Measurements from ENCODE around the gene ILF3. TPM values are rescaled to one million over a fixed set of nuclear protein-coding genes. Genes with fewer than 3 reads are reported as not detected.

ILF3 gene
- total RNA-seq, 1 donor from 2014 or later, result 223 TPM

- no peak for DNase-seq (ENCODE audit: extremely low spot score, unreplicated experiment)
- Mint-ChIP-seq H3K9me3 (ENCODE audit: unreplicated experiment) (peaks cover 11% of the 10 kb centered on the region), H3K27ac (ENCODE audit: unreplicated experiment) (peak overlapping the region; percentile 34)
Observed at GRCh38 chr19:10736916-10737551, 82.9 kb downstream of the ILF3 start.

GRCh38 chr19:10737722-10738121 lies 83.6 kb downstream of the ILF3 start:
- Mint-ChIP-seq H3K4me1 (ENCODE audit: unreplicated experiment) (peaks cover 25% of the 10 kb centered on the region), H3K27ac (ENCODE audit: unreplicated experiment) (no peak overlapping the region), H3K4me3 (ENCODE audit: unreplicated experiment) (no peak overlapping the region), H3K36me3 (ENCODE audit: unreplicated experiment) (peaks cover 9% of the 10 kb centered on the region), H3K9me3 (ENCODE audit: unreplicated experiment) (peaks cover 11% of the 10 kb centered on the region), H3K27me3 (ENCODE audit: unreplicated experiment) (no peaks in the 10 kb centered on the region)
- no peak for DNase-seq (ENCODE audit: extremely low spot score, unreplicated experiment)
- TF ChIP-seq CTCF (IDR thresholded peaks at IDR 0.05), result no peak

More at GRCh38 chr19:10736916-10737551, 82.9 kb downstream of the ILF3 start:
- Mint-ChIP-seq H3K36me3 (ENCODE audit: unreplicated experiment) (peaks cover 9% of the 10 kb centered on the region), H3K4me1 (ENCODE audit: unreplicated experiment) (peaks cover 19% of the 10 kb centered on the region), H3K4me3 (ENCODE audit: unreplicated experiment) (no peak overlapping the region), H3K27me3 (ENCODE audit: unreplicated experiment) (no peaks in the 10 kb centered on the region)
- TF ChIP-seq CTCF (IDR thresholded peaks at IDR 0.05), result no peak

DNA sequence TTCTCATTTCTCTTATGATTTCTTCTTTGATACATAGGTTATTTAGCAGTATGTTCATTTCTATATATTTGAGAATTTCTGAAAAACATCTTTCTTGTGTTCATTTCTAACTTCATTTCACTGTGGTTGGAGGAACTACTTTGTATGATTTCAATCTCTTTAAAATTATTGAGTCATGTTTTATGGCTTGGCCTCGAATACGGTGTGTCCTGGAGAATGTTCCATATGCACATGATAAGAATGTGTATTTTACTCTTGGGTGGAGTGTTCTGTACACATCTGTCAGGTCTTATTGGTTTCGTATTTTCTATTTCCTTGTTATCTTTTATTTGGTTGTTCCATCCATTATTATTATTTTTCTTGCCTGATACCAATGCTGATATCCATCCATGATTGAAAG lies 86.7 kb downstream of the ILF3 start:
- H3K36me3 Mint-ChIP-seq (ENCODE audit: unreplicated experiment), result peaks cover 9% of the 10 kb centered on the region
- DNase-seq (ENCODE audit: extremely low spot score, unreplicated experiment), result no peak
- no peak for TF ChIP-seq CTCF (IDR thresholded peaks at IDR 0.05)
- H3K4me1 Mint-ChIP-seq (ENCODE audit: unreplicated experiment), result peaks cover 50% of the 10 kb centered on the region
- peaks cover 11% of the 10 kb centered on the region for H3K9me3 Mint-ChIP-seq (ENCODE audit: unreplicated experiment)
- H3K27ac Mint-ChIP-seq (ENCODE audit: unreplicated experiment), result no peak overlapping the region
- H3K27me3 Mint-ChIP-seq (ENCODE audit: unreplicated experiment), result no peaks in the 10 kb centered on the region
- H3K4me3 Mint-ChIP-seq (ENCODE audit: unreplicated experiment), result no peak overlapping the region

Small RNA genes lying within 50 kb of the gene (microRNA-seq; reads per million reads assigned to microRNA genes)
- gene MIR638 (ENCODE audit: unreplicated experiment), result not detected

Other genes with a start within 250 kb of the ILF3 start
- gene PDE4A, start 233.8 kb upstream of the ILF3 start, total RNA-seq, result 12.4 and 12.7 TPM in 2 replicates
- gene KEAP1, start 151.0 kb upstream of the ILF3 start, total RNA-seq, result 80.1 and 80.9 TPM in 2 replicates
- 0.83 and 1.8 TPM in 2 replicates for gene S1PR5, start 136.9 kb upstream of the ILF3 start, total RNA-seq
- 28.7 and 30.9 TPM in 2 replicates for gene ATG4D, start 110.4 kb upstream of the ILF3 start, total RNA-seq
- 29.0 and 29.3 TPM in 2 replicates for gene KRI1, start 88.3 kb upstream of the ILF3 start, total RNA-seq
- 9.4 and 13.0 TPM in 2 replicates for gene CDKN2D, start 85.4 kb upstream of the ILF3 start, total RNA-seq
- gene AP1M2, start 67.0 kb upstream of the ILF3 start, total RNA-seq, result not detected in 2 replicates
- 225 and 233 TPM in 2 replicates for gene SLC44A2, start 28.8 kb upstream of the ILF3 start, total RNA-seq
- gene QTRT1, start 47.1 kb downstream of the ILF3 start, total RNA-seq, result 56.3 and 57.7 TPM in 2 replicates
- 157 and 163 TPM in 2 replicates for gene DNM2, start 63.7 kb downstream of the ILF3 start, total RNA-seq
- gene TMED1, start 181.9 kb downstream of the ILF3 start, total RNA-seq, result 33.6 and 35.5 TPM in 2 replicates
- gene C19orf38, start 194.1 kb downstream of the ILF3 start, total RNA-seq, result 0.27 TPM in 1 of 2 replicates, not detected in the other
- 66.7 and 70.8 TPM in 2 replicates for gene CARM1, start 217.2 kb downstream of the ILF3 start, total RNA-seq

All from osteocyte (in vitro differentiated cells).